Duodenal mucosa (tissue), 2 donors: ENCODE data around the gene ETFB.
A peak's percentile ranks its signal among the peaks of the same experiment; 100 is the strongest.

ENCODE experiments used
- H3K27ac ChIP-seq: one replicate; pipeline ENCODE4 v1.7.0; 2013; ENCODE audit warnings: low read depth, low read length
- H3K27me3 ChIP-seq, 2 donors: one replicate each; pipeline ENCODE4 v1.7.0; 2013; ENCODE audit warnings: low read length in 2 of 2, control low read depth in 1 of 2; ENCODE audit not compliant: insufficient read depth in 2 of 2, control insufficient read depth in 1 of 2
- H3K36me3 ChIP-seq, 2 donors: one replicate each; pipeline ENCODE4 v1.7.0; 2013; ENCODE audit warnings: low read length in 2 of 2, control low read depth in 1 of 2; ENCODE audit not compliant: insufficient read depth in 2 of 2, control insufficient read depth in 1 of 2
- H3K4me1 ChIP-seq, 2 donors: one replicate each; pipeline ENCODE4 v1.7.0; 2013; ENCODE audit warnings: low read length in 2 of 2, control low read depth in 1 of 2; ENCODE audit not compliant: insufficient read depth in 2 of 2, control insufficient read depth in 1 of 2
- H3K4me3 ChIP-seq, 2 donors: one replicate each; pipeline ENCODE4 v1.7.0; 2013; ENCODE audit warnings: low read length in 2 of 2, low read depth in 1 of 2
- H3K9ac ChIP-seq, 2 donors: one replicate each; pipeline ENCODE4 v1.7.0; 2013; ENCODE audit warnings: low read length in 2 of 2, low read depth in 1 of 2
- H3K9me3 ChIP-seq, 2 donors: one replicate each; pipeline ENCODE4 v1.7.0; 2013; ENCODE audit warnings: low read length in 2 of 2, control low read depth in 1 of 2; ENCODE audit not compliant: control insufficient read depth in 1 of 2

ETFB gene

GRCh38 chr19:51351266-51351990 lies 14.8 kb downstream of the ETFB start:
- Histone ChIP-seq H3K36me3 (peaks cover 16 to 59% of the 10 kb centered on the region in 2 donors), H3K27ac (no peak overlapping the region), H3K4me1 (no peaks in the 10 kb centered on the region), H3K4me3 (no peak overlapping the region), H3K9me3 (no peaks in the 10 kb centered on the region), H3K27me3 (no peaks in the 10 kb centered on the region), H3K9ac (no peak overlapping the region)

GRCh38 chr19:51347209-51347928 lies 18.8 kb downstream of the ETFB start:
- Histone ChIP-seq H3K27me3 (no peaks in the 10 kb centered on the region), H3K36me3 (peaks cover 12 to 60% of the 10 kb centered on the region in 2 donors), H3K9ac (no peak overlapping the region), H3K4me3 (no peak overlapping the region), H3K27ac (no peak overlapping the region), H3K4me1 (no peaks in the 10 kb centered on the region), H3K9me3 (no peaks in the 10 kb centered on the region)

- H3K27ac ChIP-seq, result no peak overlapping the region
- H3K4me1 ChIP-seq, result no peaks in the 10 kb centered on the region
- H3K27me3 ChIP-seq, result no peaks in the 10 kb centered on the region
- H3K9me3 ChIP-seq, result no peaks in the 10 kb centered on the region
- peaks cover 6 to 54% of the 10 kb centered on the region in 2 donors for H3K36me3 ChIP-seq
- no peak overlapping the region for H3K4me3 ChIP-seq
- H3K9ac ChIP-seq, result no peak overlapping the region
Observed at GRCh38 chr19:51346742-51347141, 19.4 kb downstream of the ETFB start.

DNA sequence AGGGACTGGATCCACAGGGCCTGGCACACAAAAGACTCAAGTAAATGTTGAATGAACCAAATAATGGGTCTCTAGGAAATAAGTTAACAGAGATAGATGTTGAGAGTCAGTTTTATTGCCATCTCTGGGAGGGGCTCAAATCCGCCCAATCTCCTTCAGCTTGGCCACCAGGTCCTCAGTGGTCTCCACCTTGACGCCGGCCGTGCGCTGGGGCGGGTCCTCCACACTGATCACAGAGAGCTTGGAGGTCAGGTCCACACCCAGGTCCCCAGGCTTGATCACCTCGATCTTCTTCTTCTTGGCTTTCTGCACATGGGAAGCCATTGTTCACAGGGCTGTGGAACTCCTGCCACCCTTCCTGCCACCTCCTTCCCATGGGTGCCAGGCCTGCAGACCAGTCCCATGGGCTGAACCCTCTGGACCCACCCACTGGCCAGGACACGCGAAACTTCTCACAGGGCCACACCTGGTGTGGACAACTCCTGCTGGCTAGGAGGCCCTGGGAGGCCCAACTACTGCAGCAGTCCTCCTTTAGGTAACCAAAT lies 21.0 kb downstream of the ETFB start:
- Histone ChIP-seq H3K36me3 (peaks cover 4 to 38% of the 10 kb centered on the region in 2 donors), H3K4me3 (no peak overlapping the region), H3K27me3 (no peaks in the 10 kb centered on the region), H3K9ac (no peak overlapping the region), H3K9me3 (no peaks in the 10 kb centered on the region), H3K4me1 (no peaks in the 10 kb centered on the region), H3K27ac (no peak overlapping the region)

- peaks cover 0 to 9% of the 10 kb centered on the region in 2 donors for H3K4me1 ChIP-seq
- H3K9ac ChIP-seq, result no peak overlapping the region
- peaks cover 0 to 32% of the 10 kb centered on the region in 2 donors for H3K36me3 ChIP-seq
- no peaks in the 10 kb centered on the region for H3K27me3 ChIP-seq
- H3K27ac ChIP-seq, result no peak overlapping the region
- no peaks in the 10 kb centered on the region for H3K9me3 ChIP-seq
- no peak overlapping the region for H3K4me3 ChIP-seq
Observed at GRCh38 chr19:51342631-51343569, 23.3 kb downstream of the ETFB start.

GRCh38 chr19:51341976-51342580 lies 24.1 kb downstream of the ETFB start, which contains the start of gene VSIG10L:
VSIG10L (minus strand) TSS chr19:51342139; CDS start chr19:51342124, 15 bp downstream.
- Histone ChIP-seq H3K27ac (no peak within 1 kb of the TSS), H3K27me3 (no peaks in the 10 kb centered on the region), H3K4me3 (no peak within 1 kb of the TSS), H3K9me3 (no peaks in the 10 kb centered on the region), H3K36me3 (peaks cover 0 to 25% of the 10 kb centered on the region in 2 donors), H3K4me1 (peaks cover 0 to 9% of the 10 kb centered on the region in 2 donors), H3K9ac (no peak within 1 kb of the TSS)

- Histone ChIP-seq H3K4me3 (no peak overlapping the region), H3K36me3 (peaks cover 0 to 14% of the 10 kb centered on the region in 2 donors), H3K4me1 (peaks cover 0 to 9% of the 10 kb centered on the region in 2 donors), H3K27me3 (no peaks in the 10 kb centered on the region), H3K27ac (no peak overlapping the region), H3K9me3 (no peaks in the 10 kb centered on the region), H3K9ac (no peak overlapping the region)
Observed at GRCh38 chr19:51341066-51341465, 25.1 kb downstream of the ETFB start.

GRCh38 chr19:51339687-51340656 lies 26.2 kb downstream of the ETFB start:
- H3K36me3 ChIP-seq, result peaks cover 0 to 3% of the 10 kb centered on the region in 2 donors
- H3K4me3 ChIP-seq, result peak overlapping the region; percentile 72 to 82
- peaks cover 0 to 9% of the 10 kb centered on the region in 2 donors for H3K4me1 ChIP-seq
- H3K27me3 ChIP-seq, result no peaks in the 10 kb centered on the region
- H3K9ac ChIP-seq, result peak overlapping the region; percentile 36 to 60
- peak overlapping the region; percentile 51 for H3K27ac ChIP-seq
- H3K9me3 ChIP-seq, result no peaks in the 10 kb centered on the region
